ENCODE results near the gene CHADL. TPM values are rescaled to one million over a fixed set of nuclear protein-coding genes. Genes with fewer than 3 reads are reported as not detected.

CHADL gene
- polyA plus RNA-seq, 1 donor (not counting 4 experiments of a cell fraction or from before 2014, with no cell fraction given) = 0.16 TPM

DNA sequence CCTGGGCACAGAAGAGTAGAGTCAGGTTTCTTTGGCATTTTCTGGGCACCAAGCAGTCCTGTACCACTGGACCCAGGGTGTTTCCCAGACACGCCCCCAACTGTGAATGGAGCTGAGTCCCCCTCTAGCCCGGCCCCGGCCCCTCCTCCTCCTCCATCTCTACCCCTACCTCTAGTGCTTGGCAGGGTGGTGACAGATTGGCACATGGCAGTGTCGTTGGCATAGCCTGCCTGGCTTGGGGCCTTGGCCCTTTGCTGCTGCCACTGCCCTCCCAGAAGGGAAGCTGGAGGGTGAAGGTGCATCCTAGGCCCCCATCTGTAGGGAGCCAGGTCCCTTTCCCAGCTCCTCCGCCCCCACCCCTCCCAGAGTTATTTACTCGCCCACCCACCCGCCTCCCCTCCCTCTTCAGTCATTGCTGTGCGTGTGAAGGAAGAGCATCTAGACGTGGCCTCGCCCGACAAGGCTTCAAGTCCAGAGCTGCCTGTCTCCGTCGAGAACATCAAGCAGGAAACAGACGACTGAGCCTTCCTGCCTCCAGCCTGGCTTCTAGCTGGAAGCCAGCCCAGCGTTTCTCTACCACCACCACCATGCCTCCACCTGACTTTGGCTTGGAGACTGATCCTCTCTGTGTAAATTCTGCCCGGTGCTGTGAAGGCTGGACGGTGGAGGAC, 10.9 kb downstream of the CHADL start:
- no peaks in the 10 kb centered on the region for H3K9me3 ChIP-seq (ENCODE audit: control insufficient read depth, low read depth, low read length)
- peaks cover 26 to 32% of the 10 kb centered on the region in 2 experiments for H3K36me3 ChIP-seq (ENCODE audit: control insufficient read depth in 2 of 2, extremely low read depth in 1 of 2, insufficient read depth in 2 of 2, low read length in 2 of 2)
- no peak overlapping the region for H2AFZ ChIP-seq (ENCODE audit: control insufficient read depth, low read length)
- dilution Hi-C loops (cut with MboI; ENCODE audit: extremely low pct_ligation_motif_present, low sequenced_read_pairs) = no loop called here
- no peaks in the 10 kb centered on the region for H4K20me1 ChIP-seq (ENCODE audit: control insufficient read depth, extremely low read depth, insufficient read depth, low read length)
- FAIRE-seq = no peak
- no peak overlapping the region for H3K4me3 ChIP-seq (ENCODE audit: control insufficient read depth in 2 of 3, extremely low read depth in 1 of 3, insufficient read depth in 2 of 3, low read depth in 1 of 3, low read length in 3 of 3)
- H3K9ac ChIP-seq (ENCODE audit: control insufficient read depth, extremely low read depth, insufficient read depth, low read length) = no peak overlapping the region
- H3K27ac ChIP-seq (ENCODE audit: control insufficient read depth, insufficient read depth, low read length) = no peak overlapping the region
- H3K27me3 ChIP-seq (ENCODE audit: control insufficient read depth, extremely low read depth, insufficient read depth, low read length) = no peaks in the 10 kb centered on the region
- H3K79me2 ChIP-seq (ENCODE audit: control insufficient read depth, insufficient read depth, low read length) = no peaks in the 10 kb centered on the region
- H3K9me1 ChIP-seq (ENCODE audit: control insufficient read depth, extremely low read depth, insufficient read depth, low read length) = no peaks in the 10 kb centered on the region
- no peak for DNase-seq (ENCODE audit: low read depth, low spot score)
- H3K4me1 ChIP-seq (ENCODE audit: control insufficient read depth, extremely low read depth, insufficient read depth, low read length) = peaks cover 2% of the 10 kb centered on the region
- TF ChIP-seq EZH2 (IDR thresholded peaks at IDR 0.05; ENCODE audit: low read length) = no peak
- H3K4me2 ChIP-seq (ENCODE audit: control insufficient read depth, extremely low read depth, insufficient read depth, low read depth, low read length) = no peak overlapping the region

DNA sequence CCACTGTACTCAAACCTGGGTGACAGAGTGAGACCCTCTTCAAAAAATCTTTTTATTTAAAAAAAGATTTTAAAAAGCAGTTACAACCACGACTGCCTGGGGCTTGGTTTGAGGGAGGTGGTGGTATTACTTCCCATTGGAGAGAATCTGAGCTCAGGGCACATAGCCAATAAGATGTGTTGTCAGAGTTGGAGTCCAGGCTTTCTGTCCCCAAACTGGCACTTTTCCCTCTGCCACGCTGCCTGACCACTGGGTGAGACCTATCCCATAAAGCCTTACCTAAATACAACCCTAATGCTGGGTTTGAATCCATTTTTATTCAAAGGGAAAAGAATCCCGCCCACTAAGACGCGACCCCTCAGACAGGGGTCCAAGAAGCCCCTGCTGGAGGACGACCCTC, 11.5 kb downstream of the CHADL start:
- no peaks in the 10 kb centered on the region for H3K9me1 ChIP-seq (ENCODE audit: control insufficient read depth, extremely low read depth, insufficient read depth, low read length)
- H3K79me2 ChIP-seq (ENCODE audit: control insufficient read depth, insufficient read depth, low read length) = no peaks in the 10 kb centered on the region
- H3K36me3 ChIP-seq (ENCODE audit: control insufficient read depth in 2 of 2, extremely low read depth in 1 of 2, insufficient read depth in 2 of 2, low read length in 2 of 2) = peaks cover 33 to 37% of the 10 kb centered on the region in 2 experiments
- no peaks in the 10 kb centered on the region for H4K20me1 ChIP-seq (ENCODE audit: control insufficient read depth, extremely low read depth, insufficient read depth, low read length)
- no peak overlapping the region for H2AFZ ChIP-seq (ENCODE audit: control insufficient read depth, low read length)
- no peak for FAIRE-seq
- no peak overlapping the region for H3K9ac ChIP-seq (ENCODE audit: control insufficient read depth, extremely low read depth, insufficient read depth, low read length)
- peaks cover 2% of the 10 kb centered on the region for H3K4me1 ChIP-seq (ENCODE audit: control insufficient read depth, extremely low read depth, insufficient read depth, low read length)
- dilution Hi-C loops (cut with MboI; ENCODE audit: extremely low pct_ligation_motif_present, low sequenced_read_pairs) = no loop called here
- TF ChIP-seq, protein P1, sequence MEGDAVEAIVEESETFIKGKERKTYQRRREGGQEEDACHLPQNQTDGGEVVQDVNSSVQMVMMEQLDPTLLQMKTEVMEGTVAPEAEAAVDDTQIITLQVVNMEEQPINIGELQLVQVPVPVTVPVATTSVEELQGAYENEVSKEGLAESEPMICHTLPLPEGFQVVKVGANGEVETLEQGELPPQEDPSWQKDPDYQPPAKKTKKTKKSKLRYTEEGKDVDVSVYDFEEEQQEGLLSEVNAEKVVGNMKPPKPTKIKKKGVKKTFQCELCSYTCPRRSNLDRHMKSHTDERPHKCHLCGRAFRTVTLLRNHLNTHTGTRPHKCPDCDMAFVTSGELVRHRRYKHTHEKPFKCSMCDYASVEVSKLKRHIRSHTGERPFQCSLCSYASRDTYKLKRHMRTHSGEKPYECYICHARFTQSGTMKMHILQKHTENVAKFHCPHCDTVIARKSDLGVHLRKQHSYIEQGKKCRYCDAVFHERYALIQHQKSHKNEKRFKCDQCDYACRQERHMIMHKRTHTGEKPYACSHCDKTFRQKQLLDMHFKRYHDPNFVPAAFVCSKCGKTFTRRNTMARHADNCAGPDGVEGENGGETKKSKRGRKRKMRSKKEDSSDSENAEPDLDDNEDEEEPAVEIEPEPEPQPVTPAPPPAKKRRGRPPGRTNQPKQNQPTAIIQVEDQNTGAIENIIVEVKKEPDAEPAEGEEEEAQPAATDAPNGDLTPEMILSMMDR (optimal IDR thresholded peaks at IDR 0.05 in 1 of 3, IDR thresholded peaks at IDR 0.05 in 1 of 3, conservative IDR thresholded peaks at IDR 0.05 in 1 of 3; ENCODE audit: extremely low read depth in 1 of 3, insufficient read depth in 2 of 3, low read length in 3 of 3) = no peak
- H3K4me3 ChIP-seq (ENCODE audit: control insufficient read depth in 2 of 3, extremely low read depth in 1 of 3, insufficient read depth in 2 of 3, low read depth in 1 of 3, low read length in 3 of 3) = no peak overlapping the region
- no peak overlapping the region for H3K4me2 ChIP-seq (ENCODE audit: control insufficient read depth, extremely low read depth, insufficient read depth, low read depth, low read length)
- H3K9me3 ChIP-seq (ENCODE audit: control insufficient read depth, low read depth, low read length) = no peaks in the 10 kb centered on the region
- H3K27me3 ChIP-seq (ENCODE audit: control insufficient read depth, extremely low read depth, insufficient read depth, low read length) = no peaks in the 10 kb centered on the region
- H3K27ac ChIP-seq (ENCODE audit: control insufficient read depth, insufficient read depth, low read length) = no peak overlapping the region
- no peak for DNase-seq (ENCODE audit: low read depth, low spot score)
